ENCODE results near the gene RMC1.

Gene RMC1

DNA sequence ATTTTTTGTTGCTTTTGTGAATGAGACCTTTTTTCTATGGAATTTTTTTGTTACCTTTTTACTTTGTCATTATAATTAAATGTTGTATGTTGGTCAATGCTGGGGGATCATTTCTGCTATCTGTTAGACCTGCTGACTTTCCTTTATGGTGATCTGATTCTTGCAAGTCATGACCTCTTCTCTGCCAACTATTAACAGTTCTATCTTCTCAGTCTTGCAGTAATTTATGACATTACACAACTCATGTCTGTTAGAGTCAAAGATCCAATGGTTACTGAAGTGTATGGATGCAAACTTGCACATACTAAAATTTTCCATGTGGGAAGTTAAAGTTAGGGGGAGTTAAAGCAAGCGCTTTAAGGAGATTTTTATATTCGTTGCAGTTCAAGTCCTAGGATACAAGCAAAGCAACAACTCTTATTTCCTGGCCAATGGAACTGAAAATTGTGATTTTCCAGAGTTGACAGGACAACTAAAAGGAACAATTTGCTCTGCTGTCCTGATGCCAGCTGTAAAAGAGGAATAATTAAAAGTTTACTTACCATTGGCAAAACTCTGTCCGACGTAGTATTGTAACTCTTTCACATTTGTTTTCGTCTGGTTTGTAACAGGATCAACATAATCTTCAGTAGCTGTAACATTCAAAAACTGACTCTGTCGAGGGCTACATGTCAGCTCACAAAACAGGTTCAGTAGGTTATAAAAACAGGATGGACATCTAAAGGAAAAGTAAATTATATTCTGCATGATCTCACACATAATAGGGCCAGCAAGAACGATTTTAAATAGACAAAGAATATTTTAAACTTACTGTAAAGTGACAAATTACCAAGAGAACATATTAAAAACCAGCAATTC, 65.2 kb downstream of the RMC1 start:
- H3K4me3 ChIP-seq (ENCODE audit: low read length in 2 of 2) = no peak overlapping the region
- H3K36me3 ChIP-seq (ENCODE audit: control insufficient read depth in 2 of 2, insufficient read depth in 2 of 2, low read length in 2 of 2) = peaks cover 26 to 32% of the 10 kb centered on the region in 2 donors
- H3K27me3 ChIP-seq (ENCODE audit: control insufficient read depth in 2 of 2, insufficient read depth in 2 of 2, low read length in 2 of 2) = no peaks in the 10 kb centered on the region
- no peak overlapping the region for H3K9ac ChIP-seq (ENCODE audit: low read depth in 1 of 2, low read length in 2 of 2)
- no peaks in the 10 kb centered on the region for H3K9me3 ChIP-seq (ENCODE audit: control insufficient read depth in 2 of 2, low read length in 2 of 2)
- no peaks in the 10 kb centered on the region for H3K4me1 ChIP-seq (ENCODE audit: control insufficient read depth in 2 of 2, insufficient read depth in 2 of 2, low read length in 2 of 2)
- H3K27ac ChIP-seq (ENCODE audit: low read depth in 2 of 2, low read length in 2 of 2) = no peak overlapping the region

DNA sequence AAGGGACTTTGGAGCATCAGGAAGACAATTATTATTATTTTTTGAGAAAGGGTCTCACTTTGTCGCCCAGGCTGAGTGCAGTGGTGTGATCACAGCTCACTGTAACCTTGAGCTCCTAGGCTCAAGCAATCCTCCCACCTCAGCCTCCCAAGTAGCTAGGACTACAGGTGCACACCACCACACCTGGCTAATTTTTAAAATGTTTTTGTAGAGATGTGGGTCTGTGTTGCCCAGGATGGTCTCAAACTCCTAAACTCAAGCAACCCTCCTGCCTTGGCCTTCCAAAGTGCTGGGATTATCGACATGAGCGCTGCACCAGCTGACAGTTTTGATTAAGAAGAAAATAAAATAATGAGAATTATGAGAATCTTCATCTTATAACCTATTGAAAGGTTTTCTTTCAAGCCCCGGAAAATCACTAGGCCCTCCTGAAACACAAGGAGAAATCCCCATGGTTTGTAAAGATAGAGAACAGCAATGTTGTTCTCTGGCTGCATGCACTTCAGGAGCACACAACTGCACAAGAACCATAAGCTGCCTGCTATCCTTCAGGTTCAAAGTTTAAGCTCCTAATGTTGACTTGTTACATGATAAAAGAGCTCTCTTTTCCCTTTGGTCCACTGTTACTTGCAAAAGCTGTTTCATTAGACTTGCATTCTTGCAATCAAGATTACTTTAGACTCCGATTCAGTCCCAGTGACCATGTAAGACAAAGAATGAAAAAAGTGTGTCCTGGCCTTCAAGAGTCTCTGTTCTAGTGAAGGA, 66.2 kb downstream of the RMC1 start:
- Histone ChIP-seq H3K9ac (ENCODE audit: low read depth in 1 of 2, low read length in 2 of 2) (no peak overlapping the region), H3K4me3 (ENCODE audit: low read length in 2 of 2) (no peak overlapping the region), H3K27ac (ENCODE audit: low read depth in 2 of 2, low read length in 2 of 2) (no peak overlapping the region), H3K9me3 (ENCODE audit: control insufficient read depth in 2 of 2, low read length in 2 of 2) (no peaks in the 10 kb centered on the region), H3K4me1 (ENCODE audit: control insufficient read depth in 2 of 2, insufficient read depth in 2 of 2, low read length in 2 of 2) (no peaks in the 10 kb centered on the region), H3K36me3 (ENCODE audit: control insufficient read depth in 2 of 2, insufficient read depth in 2 of 2, low read length in 2 of 2) (peaks cover 24 to 32% of the 10 kb centered on the region in 2 donors), H3K27me3 (ENCODE audit: control insufficient read depth in 2 of 2, insufficient read depth in 2 of 2, low read length in 2 of 2) (no peaks in the 10 kb centered on the region)

DNA sequence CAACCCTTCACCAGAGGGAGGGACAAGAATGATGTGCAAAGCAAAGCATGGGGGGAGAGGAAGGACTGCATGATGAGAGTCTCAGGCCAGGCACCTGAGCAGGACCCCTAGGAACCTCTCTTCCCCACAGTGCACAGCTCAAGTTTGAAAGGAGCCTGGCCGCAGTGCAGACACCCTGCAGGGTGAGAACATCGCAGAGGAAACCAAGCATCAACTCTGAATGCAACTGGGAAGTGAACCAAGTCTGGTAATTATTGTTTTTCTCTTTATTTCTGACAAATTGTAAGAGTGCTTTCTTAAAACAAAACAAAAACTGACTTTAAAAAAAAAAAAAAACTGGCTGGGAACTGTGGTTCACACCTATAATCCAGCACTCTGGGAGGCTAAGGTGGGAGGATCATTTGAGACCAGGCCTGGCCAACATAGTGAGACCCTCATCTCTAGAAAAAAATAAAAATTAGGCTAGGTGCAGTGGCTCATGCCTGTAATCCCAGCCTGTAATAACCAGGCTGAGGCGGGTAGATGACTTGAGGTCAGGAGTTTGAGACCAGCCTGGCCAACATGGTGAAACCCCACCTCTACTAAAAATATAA, 67.7 kb downstream of the RMC1 start:
- Histone ChIP-seq H3K4me3 (ENCODE audit: low read length in 2 of 2) (no peak overlapping the region), H3K9ac (ENCODE audit: low read depth in 1 of 2, low read length in 2 of 2) (no peak overlapping the region), H3K27ac (ENCODE audit: low read depth in 2 of 2, low read length in 2 of 2) (no peak overlapping the region), H3K36me3 (ENCODE audit: control insufficient read depth in 2 of 2, insufficient read depth in 2 of 2, low read length in 2 of 2) (peaks cover 25 to 32% of the 10 kb centered on the region in 2 donors), H3K27me3 (ENCODE audit: control insufficient read depth in 2 of 2, insufficient read depth in 2 of 2, low read length in 2 of 2) (no peaks in the 10 kb centered on the region), H3K9me3 (ENCODE audit: control insufficient read depth in 2 of 2, low read length in 2 of 2) (no peaks in the 10 kb centered on the region), H3K4me1 (ENCODE audit: control insufficient read depth in 2 of 2, insufficient read depth in 2 of 2, low read length in 2 of 2) (no peaks in the 10 kb centered on the region)

DNA sequence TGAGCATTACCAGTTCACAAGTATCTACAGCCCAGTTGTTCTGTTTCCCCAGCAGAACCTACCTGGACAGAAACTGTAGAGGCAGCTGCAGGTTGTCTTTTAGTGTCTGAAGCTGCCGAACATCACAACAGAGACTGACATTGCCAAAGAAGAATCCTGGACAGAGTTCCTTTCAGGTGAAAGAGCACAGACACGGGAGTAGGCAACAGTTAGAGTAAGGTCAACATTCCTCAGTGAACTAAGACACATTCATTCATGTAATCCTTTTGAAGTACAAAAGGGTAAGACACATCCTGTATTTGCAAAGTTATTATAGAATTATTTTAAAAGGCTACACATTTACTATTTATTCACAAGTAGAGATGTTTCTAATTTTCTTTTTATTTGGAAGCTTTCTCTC, 68.7 kb downstream of the RMC1 start:
- Histone ChIP-seq H3K4me1 (ENCODE audit: control insufficient read depth in 2 of 2, insufficient read depth in 2 of 2, low read length in 2 of 2) (no peaks in the 10 kb centered on the region), H3K9me3 (ENCODE audit: control insufficient read depth in 2 of 2, low read length in 2 of 2) (no peaks in the 10 kb centered on the region), H3K27me3 (ENCODE audit: control insufficient read depth in 2 of 2, insufficient read depth in 2 of 2, low read length in 2 of 2) (no peaks in the 10 kb centered on the region), H3K9ac (ENCODE audit: low read depth in 1 of 2, low read length in 2 of 2) (no peak overlapping the region), H3K36me3 (ENCODE audit: control insufficient read depth in 2 of 2, insufficient read depth in 2 of 2, low read length in 2 of 2) (peaks cover 23 to 25% of the 10 kb centered on the region in 2 donors), H3K27ac (ENCODE audit: low read depth in 2 of 2, low read length in 2 of 2) (no peak overlapping the region), H3K4me3 (ENCODE audit: low read length in 2 of 2) (no peak overlapping the region)

DNA sequence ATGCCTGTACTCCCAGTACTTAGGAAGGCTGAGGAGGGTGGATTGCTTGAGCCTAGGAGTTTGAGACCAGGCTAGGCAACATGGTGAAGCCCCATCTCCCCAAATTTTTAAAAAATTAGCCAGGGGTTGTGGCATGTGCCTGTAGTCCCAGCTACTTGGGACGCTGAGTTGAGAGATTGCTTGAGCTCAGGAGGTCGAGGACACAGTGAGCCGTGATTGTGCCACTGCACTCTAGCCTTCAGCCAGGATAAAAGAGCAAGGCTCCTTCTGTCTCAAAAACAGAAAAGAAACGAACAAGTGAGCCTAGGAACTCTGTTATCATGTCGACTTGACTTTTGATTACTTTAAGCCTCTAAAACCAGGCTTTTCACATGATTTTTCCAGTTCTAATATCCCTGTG, 69.3 kb downstream of the RMC1 start:
- Histone ChIP-seq H3K4me1 (ENCODE audit: control insufficient read depth in 2 of 2, insufficient read depth in 2 of 2, low read length in 2 of 2) (no peaks in the 10 kb centered on the region), H3K27ac (ENCODE audit: low read depth in 2 of 2, low read length in 2 of 2) (no peak overlapping the region), H3K9ac (ENCODE audit: low read depth in 1 of 2, low read length in 2 of 2) (no peak overlapping the region)

DNA sequence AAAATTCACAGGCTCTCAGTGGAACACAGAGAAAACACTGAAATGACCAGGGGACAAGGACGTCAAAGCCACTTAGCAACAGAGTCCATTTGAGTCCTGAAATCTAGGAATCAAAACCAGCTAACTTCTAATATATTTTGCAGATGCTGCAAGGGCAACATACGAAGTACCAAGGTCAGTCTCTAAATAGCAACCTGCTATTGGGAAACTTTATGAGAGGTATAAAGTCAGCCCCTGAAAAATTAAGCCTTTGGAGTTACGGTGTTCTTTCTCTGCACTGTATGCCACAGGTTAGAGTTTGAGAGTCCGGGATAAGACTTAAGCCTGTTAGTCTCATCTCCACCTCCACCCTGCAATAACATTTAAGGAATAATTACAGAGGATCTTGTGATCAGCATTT, 69.7 kb downstream of the RMC1 start:
- Histone ChIP-seq H3K9me3 (ENCODE audit: control insufficient read depth in 2 of 2, low read length in 2 of 2) (no peaks in the 10 kb centered on the region), H3K27ac (ENCODE audit: low read depth in 2 of 2, low read length in 2 of 2) (no peak overlapping the region), H3K27me3 (ENCODE audit: control insufficient read depth in 2 of 2, insufficient read depth in 2 of 2, low read length in 2 of 2) (no peaks in the 10 kb centered on the region), H3K36me3 (ENCODE audit: control insufficient read depth in 2 of 2, insufficient read depth in 2 of 2, low read length in 2 of 2) (peaks cover 16 to 18% of the 10 kb centered on the region in 2 donors), H3K4me1 (ENCODE audit: control insufficient read depth in 2 of 2, insufficient read depth in 2 of 2, low read length in 2 of 2) (no peaks in the 10 kb centered on the region), H3K9ac (ENCODE audit: low read depth in 1 of 2, low read length in 2 of 2) (no peak overlapping the region), H3K4me3 (ENCODE audit: low read length in 2 of 2) (no peak overlapping the region)

More for the DNA sequence above, 69.3 kb downstream of the RMC1 start:
- Histone ChIP-seq H3K27me3 (ENCODE audit: control insufficient read depth in 2 of 2, insufficient read depth in 2 of 2, low read length in 2 of 2) (no peaks in the 10 kb centered on the region), H3K36me3 (ENCODE audit: control insufficient read depth in 2 of 2, insufficient read depth in 2 of 2, low read length in 2 of 2) (peaks cover 17 to 20% of the 10 kb centered on the region in 2 donors), H3K4me3 (ENCODE audit: low read length in 2 of 2) (no peak overlapping the region), H3K9me3 (ENCODE audit: control insufficient read depth in 2 of 2, low read length in 2 of 2) (no peaks in the 10 kb centered on the region)

DNA sequence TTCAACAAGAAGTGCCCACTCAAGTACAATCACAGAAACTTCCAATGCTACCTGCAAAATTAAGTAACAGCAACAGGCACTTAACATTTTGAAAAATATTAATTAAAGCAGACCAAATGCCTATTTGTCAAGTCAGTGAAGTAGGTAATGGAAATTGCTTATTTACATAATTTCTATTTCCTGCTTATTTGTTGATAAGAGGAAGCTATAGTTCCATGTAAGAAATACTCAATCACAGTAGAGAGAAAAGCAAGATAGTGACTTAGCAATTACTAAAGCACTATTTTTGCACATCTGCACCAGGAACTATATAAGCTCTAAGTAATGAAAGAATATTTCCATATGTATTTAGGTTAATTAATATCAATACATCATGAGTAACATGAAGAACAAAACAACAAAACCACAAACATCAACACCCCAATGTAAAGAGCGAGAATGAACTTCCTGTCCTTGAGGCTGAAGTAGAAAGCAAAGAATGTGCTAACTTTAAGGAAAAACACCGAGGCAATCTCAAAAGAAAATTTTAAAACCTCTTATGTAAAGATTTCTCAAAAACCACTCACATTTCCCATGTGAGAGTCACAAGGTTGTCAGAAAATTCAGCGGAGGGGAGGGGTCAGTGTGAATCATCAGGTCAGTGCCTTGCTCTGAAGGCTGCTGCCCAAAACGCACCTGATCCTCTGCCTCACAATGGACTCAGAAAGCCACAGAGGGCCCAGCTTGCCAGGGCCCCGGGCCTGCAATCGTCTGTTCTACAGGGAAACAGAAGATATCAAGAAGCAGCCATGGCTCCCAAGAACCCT, 70.5 kb downstream of the RMC1 start:
- H3K4me3 ChIP-seq (ENCODE audit: low read length in 2 of 2) = no peak overlapping the region
- H3K4me1 ChIP-seq (ENCODE audit: control insufficient read depth in 2 of 2, insufficient read depth in 2 of 2, low read length in 2 of 2) = no peaks in the 10 kb centered on the region
- H3K9ac ChIP-seq (ENCODE audit: low read depth in 1 of 2, low read length in 2 of 2) = peak overlapping the region in 1 of 2 donors; percentile 12
- H3K9me3 ChIP-seq (ENCODE audit: control insufficient read depth in 2 of 2, low read length in 2 of 2) = no peaks in the 10 kb centered on the region
- peak overlapping the region; percentile 49 to 61 for H3K27ac ChIP-seq (ENCODE audit: low read depth in 2 of 2, low read length in 2 of 2)
- no peaks in the 10 kb centered on the region for H3K27me3 ChIP-seq (ENCODE audit: control insufficient read depth in 2 of 2, insufficient read depth in 2 of 2, low read length in 2 of 2)
- H3K36me3 ChIP-seq (ENCODE audit: control insufficient read depth in 2 of 2, insufficient read depth in 2 of 2, low read length in 2 of 2) = peaks cover 10 to 18% of the 10 kb centered on the region in 2 donors

DNA sequence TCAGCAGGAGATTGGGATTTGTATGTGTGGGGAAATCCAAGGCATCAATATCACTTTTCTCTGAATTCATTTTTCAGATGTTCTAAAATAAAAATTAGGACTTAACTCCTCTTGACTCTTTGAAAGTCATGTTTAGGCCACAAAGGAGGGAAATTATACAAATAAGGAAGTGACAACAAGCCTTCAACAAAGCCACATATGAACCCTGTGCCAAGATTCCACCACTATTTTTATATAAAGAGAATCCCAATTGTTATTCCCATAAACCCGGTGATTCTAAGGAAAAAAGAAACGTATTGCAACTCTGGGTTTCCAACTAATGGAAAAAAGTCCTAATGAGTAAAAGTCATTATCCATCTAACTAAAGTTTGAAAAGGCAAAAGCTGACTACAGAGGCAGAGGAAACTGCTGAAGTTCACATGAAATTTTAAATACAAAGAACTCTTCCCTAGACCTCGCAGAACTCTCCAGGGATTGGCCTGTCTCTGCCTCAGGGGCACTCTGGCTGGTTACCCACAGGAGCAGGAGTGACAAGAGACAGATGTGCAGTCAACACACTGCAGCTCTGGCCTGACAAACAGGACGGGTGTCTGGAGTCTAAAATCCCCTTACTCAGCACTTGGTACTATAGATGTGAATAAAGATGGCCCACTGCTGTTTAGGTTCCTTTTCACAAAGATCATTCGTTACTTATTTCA, 71.4 kb downstream of the RMC1 start:
- peak overlapping the region in 1 of 2 donors; percentile 12 for H3K9ac ChIP-seq (ENCODE audit: low read depth in 1 of 2, low read length in 2 of 2)
- peak overlapping the region; percentile 49 to 61 for H3K27ac ChIP-seq (ENCODE audit: low read depth in 2 of 2, low read length in 2 of 2)
- no peaks in the 10 kb centered on the region for H3K27me3 ChIP-seq (ENCODE audit: control insufficient read depth in 2 of 2, insufficient read depth in 2 of 2, low read length in 2 of 2)
- H3K4me3 ChIP-seq (ENCODE audit: low read length in 2 of 2) = no peak overlapping the region
- H3K4me1 ChIP-seq (ENCODE audit: control insufficient read depth in 2 of 2, insufficient read depth in 2 of 2, low read length in 2 of 2) = no peaks in the 10 kb centered on the region
- no peaks in the 10 kb centered on the region for H3K9me3 ChIP-seq (ENCODE audit: control insufficient read depth in 2 of 2, low read length in 2 of 2)
- H3K36me3 ChIP-seq (ENCODE audit: control insufficient read depth in 2 of 2, insufficient read depth in 2 of 2, low read length in 2 of 2) = peaks cover 10 to 18% of the 10 kb centered on the region in 2 donors

DNA sequence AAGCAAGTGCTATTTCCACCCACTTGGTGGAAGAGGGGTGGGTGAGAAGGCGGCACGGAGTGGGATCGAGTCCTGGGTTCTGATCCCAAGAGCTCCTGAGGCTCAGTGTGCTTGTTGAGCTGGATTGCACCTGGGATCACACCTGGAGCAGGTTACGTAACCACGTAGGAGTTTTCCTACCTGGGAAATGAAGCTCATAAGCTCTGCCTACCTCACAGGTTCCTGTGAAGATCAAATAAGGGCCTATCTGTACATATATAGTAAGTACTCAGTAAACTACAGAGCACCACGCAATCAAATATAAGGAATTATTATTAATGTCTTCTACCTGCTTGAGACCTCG, 72.0 kb downstream of the RMC1 start:
- Histone ChIP-seq H3K27ac (ENCODE audit: low read depth in 2 of 2, low read length in 2 of 2) (no peak overlapping the region), H3K4me1 (ENCODE audit: control insufficient read depth in 2 of 2, insufficient read depth in 2 of 2, low read length in 2 of 2) (peaks cover under 1 to 3% of the 10 kb centered on the region in 2 donors), H3K9me3 (ENCODE audit: control insufficient read depth in 2 of 2, low read length in 2 of 2) (no peaks in the 10 kb centered on the region), H3K4me3 (ENCODE audit: low read length in 2 of 2) (no peak overlapping the region), H3K27me3 (ENCODE audit: control insufficient read depth in 2 of 2, insufficient read depth in 2 of 2, low read length in 2 of 2) (no peaks in the 10 kb centered on the region), H3K36me3 (ENCODE audit: control insufficient read depth in 2 of 2, insufficient read depth in 2 of 2, low read length in 2 of 2) (peaks cover 10 to 17% of the 10 kb centered on the region in 2 donors), H3K9ac (ENCODE audit: low read depth in 1 of 2, low read length in 2 of 2) (no peak overlapping the region)

Data from mucosa of rectum (tissue), 2 donors.